DMS79 treated with DMSO at 0.1 percent for 48 hours (cell line): ENCODE measurements around the gene TEAD1.

Source experiments
- DNase-seq: peaks from one replicate; lab custom pipeline; 2025; lab: John Stamatoyannopoulos, UW

Gene TEAD1

GRCh38 chr11:12673924-12674570 is at the start of gene TEAD1:
Gene TEAD1 (plus strand): TSS chr11:12674421.
- DNase-seq = peak; percentile 86

GRCh38 chr11:12624595-12624994 is 49.6 kb upstream of the TEAD1 start:
- no peak for DNase-seq

GRCh38 chr11:12625438-12626071 is 48.7 kb upstream of the TEAD1 start:
- DNase-seq = no peak

- no peak for DNase-seq
Observed at GRCh38 chr11:12626616-12627015, 47.6 kb upstream of the TEAD1 start.

GRCh38 chr11:12628314-12628713 is 45.9 kb upstream of the TEAD1 start:
- DNase-seq = no peak

GRCh38 chr11:12629601-12630313 is 44.5 kb upstream of the TEAD1 start:
- DNase-seq = no peak

- DNase-seq = no peak
Observed at GRCh38 chr11:12631651-12632050, 42.6 kb upstream of the TEAD1 start.

GRCh38 chr11:12634329-12634728 is 39.9 kb upstream of the TEAD1 start:
- DNase-seq = no peak

GRCh38 chr11:12636871-12637410 is 37.3 kb upstream of the TEAD1 start:
- DNase-seq = no peak

GRCh38 chr11:12639388-12639787 is 34.8 kb upstream of the TEAD1 start:
- DNase-seq = no peak

GRCh38 chr11:12640355-12640754 is 33.9 kb upstream of the TEAD1 start:
- DNase-seq = no peak

- DNase-seq = no peak
Observed at GRCh38 chr11:12640926-12641849, 33.0 kb upstream of the TEAD1 start.

GRCh38 chr11:12642040-12642439 is 32.2 kb upstream of the TEAD1 start:
- DNase-seq = no peak

GRCh38 chr11:12642806-12643428 is 31.3 kb upstream of the TEAD1 start:
- DNase-seq = no peak

- DNase-seq = no peak
Observed at GRCh38 chr11:12646478-12646877, 27.7 kb upstream of the TEAD1 start.

GRCh38 chr11:12653729-12654128 is 20.5 kb upstream of the TEAD1 start:
- no peak for DNase-seq

GRCh38 chr11:12655842-12656241 is 18.4 kb upstream of the TEAD1 start:
- DNase-seq = no peak

GRCh38 chr11:12657336-12657735 is 16.9 kb upstream of the TEAD1 start:
- DNase-seq = no peak

- no peak for DNase-seq
Observed at GRCh38 chr11:12657981-12658380, 16.2 kb upstream of the TEAD1 start.

GRCh38 chr11:12662101-12662689 is 12.0 kb upstream of the TEAD1 start:
- DNase-seq = no peak

GRCh38 chr11:12664385-12664784 is 9.8 kb upstream of the TEAD1 start:
- no peak for DNase-seq
